Breast epithelium (tissue), 3 donors: ENCODE data around the gene DUOXA2.

Experiments
- CTCF ChIP-seq, 3 donors: fragments of 450-650 bp; IDR thresholded peaks; one replicate each; pipeline ENCODE4 v1.5.1; 2016 to 2017; ENCODE audit warnings: antibody characterized with exemption in 3 of 3, mild to moderate bottlenecking in 3 of 3, moderate library complexity in 3 of 3
- POLR2A ChIP-seq: fragments of 450-650 bp; IDR thresholded peaks from one replicate; pipeline ENCODE4 v1.6.1; 2016; ENCODE audit warnings: antibody characterized with exemption, mild to moderate bottlenecking, moderate library complexity
- POLR2AphosphoS5 ChIP-seq, 3 donors: sonication (generic); formaldehyde crosslinking; IDR thresholded peaks; one replicate each; pipeline ENCODE4 v1.6.1; 2017; ENCODE audit warnings: antibody characterized with exemption in 3 of 3

- TF ChIP-seq POLR2A (no peak), CTCF (IDR thresholded peaks at IDR 0.05) (no peak), POLR2AphosphoS5 (IDR thresholded peaks at IDR 0.05) (no peak)
Observed at GRCh38 chr15:45143946-45144345, 29.8 kb downstream of the DUOXA2 start.
